HG02884 (cell line): ENCODE data around the gene IGLL5.
"Not testable (repeated sequence)": the region's sequence is repeated elsewhere in the genome, so short reads cannot be mapped to it uniquely, and the experiment has no call there.

Source experiments
- ATAC-seq: cut with Tn5 transposase; IDR thresholded peaks from one replicate; pipeline ENCODE4 v1.9.1; 2021; ENCODE audit warnings: mild to moderate bottlenecking, moderate library complexity; ENCODE audit not compliant: unreplicated experiment

Gene IGLL5

GRCh38 chr22:22884010-22884887 lies 3.4 kb upstream of the IGLL5 start:
- ATAC-seq = no peak

- ATAC-seq = peak; percentile 56
These were observed 2.5 kb upstream of the IGLL5 start for GRCh38 chr22:22884888-22885840.

- ATAC-seq = no peak
These were observed 1.1 kb upstream of the IGLL5 start for GRCh38 chr22:22886546-22886945.

GRCh38 chr22:22888571-22889353 lies 1.1 kb downstream of the IGLL5 start:
- ATAC-seq = no peak

GRCh38 chr22:22890085-22890484 lies 2.5 kb downstream of the IGLL5 start:
- no peak for ATAC-seq

- no peak for ATAC-seq
These were observed 3.6 kb downstream of the IGLL5 start for GRCh38 chr22:22891139-22891621.

GRCh38 chr22:22892096-22893052 lies 4.8 kb downstream of the IGLL5 start:
- ATAC-seq = no peak

- ATAC-seq = no peak
These were observed 5.6 kb downstream of the IGLL5 start for GRCh38 chr22:22893077-22893805.

GRCh38 chr22:22893891-22894739 lies 6.5 kb downstream of the IGLL5 start:
- no peak for ATAC-seq

GRCh38 chr22:22894740-22895731 lies 7.4 kb downstream of the IGLL5 start:
- no peak for ATAC-seq

- no peak for ATAC-seq
These were observed 8.3 kb downstream of the IGLL5 start for GRCh38 chr22:22895776-22896445.

GRCh38 chr22:22896601-22897000 lies 9.0 kb downstream of the IGLL5 start:
- ATAC-seq = no peak

- ATAC-seq = no peak
These were observed 9.5 kb downstream of the IGLL5 start for GRCh38 chr22:22897091-22897490.

- ATAC-seq = no peak
These were observed 10.3 kb downstream of the IGLL5 start for GRCh38 chr22:22897947-22898346.

- ATAC-seq = not testable (repeated sequence)
These were observed 10.9 kb downstream of the IGLL5 start for GRCh38 chr22:22898411-22898950.
